ENCODE data around the gene SCN5A.

Gene SCN5A

GRCh38 chr3:38598791-38599190 lies 50.7 kb downstream of the SCN5A start:
- TF ChIP-seq CTCF (IDR thresholded peaks at IDR 0.05; ENCODE audit: borderline replicate concordance, insufficient read depth, low read depth, low read length): no peak
- H3K4me3 ChIP-seq (ENCODE audit: low read depth, low read length): no peak overlapping the region

GRCh38 chr3:38597502-38598060 lies 51.9 kb downstream of the SCN5A start:
- no peak for TF ChIP-seq CTCF (IDR thresholded peaks at IDR 0.05; ENCODE audit: borderline replicate concordance, insufficient read depth, low read depth, low read length)
- no peak overlapping the region for H3K4me3 ChIP-seq (ENCODE audit: low read depth, low read length)

- no peak overlapping the region for H3K4me3 ChIP-seq (ENCODE audit: low read depth, low read length)
- no peak for TF ChIP-seq CTCF (IDR thresholded peaks at IDR 0.05; ENCODE audit: borderline replicate concordance, insufficient read depth, low read depth, low read length)
Measured at GRCh38 chr3:38595393-38595792, 54.1 kb downstream of the SCN5A start.

DNA sequence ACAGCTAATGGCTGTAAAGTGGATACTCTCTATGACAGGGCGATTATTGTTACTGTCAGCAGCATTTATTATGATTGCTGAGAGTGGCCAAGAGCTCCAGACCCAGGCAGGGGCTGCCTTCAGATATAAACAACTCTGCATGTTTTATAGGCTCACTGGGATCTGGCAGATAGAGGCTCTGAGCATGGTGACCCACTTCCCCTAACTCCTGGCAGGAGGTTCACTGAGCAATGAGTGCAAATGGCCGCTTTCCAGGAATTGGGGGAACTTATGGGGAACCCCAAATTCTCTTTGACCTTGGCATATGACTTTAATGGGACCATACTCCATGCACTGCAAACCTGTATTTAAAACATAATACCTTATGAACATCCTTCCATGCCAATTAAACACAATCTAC lies 59.0 kb downstream of the SCN5A start:
- no peak for TF ChIP-seq CTCF (IDR thresholded peaks at IDR 0.05; ENCODE audit: borderline replicate concordance, insufficient read depth, low read depth, low read length)

DNA sequence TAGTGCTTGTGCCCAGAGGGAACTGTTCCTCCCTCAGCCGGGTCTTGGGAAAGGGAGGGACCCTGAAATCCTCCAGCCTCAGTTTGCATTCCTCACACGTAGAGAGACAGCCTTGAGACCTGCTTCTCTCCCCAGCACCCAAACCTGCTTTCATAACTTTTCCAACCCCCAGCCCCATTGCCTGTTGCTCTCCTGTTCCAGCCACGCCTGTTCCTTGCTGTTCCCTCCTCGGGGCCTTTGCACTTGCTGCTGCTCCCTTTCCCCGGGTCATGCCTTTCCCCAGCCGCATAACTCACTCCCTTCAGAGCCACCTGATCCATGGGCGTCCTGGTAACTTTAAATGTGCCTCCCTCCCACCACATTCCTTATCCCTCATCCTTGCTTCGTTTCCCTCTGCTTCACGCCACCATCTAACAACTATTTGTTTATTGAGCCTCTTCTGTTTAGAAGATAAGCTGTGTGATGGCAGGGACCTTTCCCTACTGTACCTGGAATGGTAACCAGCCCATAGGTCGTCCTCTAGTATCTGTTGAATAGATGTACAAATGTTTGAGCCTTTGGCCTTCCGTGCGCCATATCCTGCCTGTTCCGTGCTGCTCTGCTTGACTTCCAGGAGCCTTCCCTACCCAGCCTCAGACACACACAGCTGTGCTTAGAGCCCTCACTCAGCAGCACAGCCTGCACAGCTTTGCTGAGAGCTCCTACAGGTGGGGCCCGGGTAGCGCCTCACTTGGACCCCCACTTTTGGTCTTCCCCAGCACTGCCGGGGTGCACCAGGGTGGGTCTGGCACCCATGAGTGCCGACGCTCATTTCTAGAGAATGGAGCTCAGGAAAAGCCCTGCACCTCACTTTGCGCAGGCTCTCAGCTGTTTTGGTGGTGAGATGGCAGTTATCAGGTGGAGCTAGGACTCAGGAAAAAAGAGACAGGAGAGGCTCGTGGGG lies 60.2 kb downstream of the SCN5A start:
- no peak for TF ChIP-seq CTCF (IDR thresholded peaks at IDR 0.05; ENCODE audit: borderline replicate concordance, insufficient read depth, low read depth, low read length)
- H3K4me3 ChIP-seq (ENCODE audit: low read depth, low read length): no peak overlapping the region

More for the DNA sequence above, 59.0 kb downstream of the SCN5A start:
- H3K4me3 ChIP-seq (ENCODE audit: low read depth, low read length): no peak overlapping the region

DNA sequence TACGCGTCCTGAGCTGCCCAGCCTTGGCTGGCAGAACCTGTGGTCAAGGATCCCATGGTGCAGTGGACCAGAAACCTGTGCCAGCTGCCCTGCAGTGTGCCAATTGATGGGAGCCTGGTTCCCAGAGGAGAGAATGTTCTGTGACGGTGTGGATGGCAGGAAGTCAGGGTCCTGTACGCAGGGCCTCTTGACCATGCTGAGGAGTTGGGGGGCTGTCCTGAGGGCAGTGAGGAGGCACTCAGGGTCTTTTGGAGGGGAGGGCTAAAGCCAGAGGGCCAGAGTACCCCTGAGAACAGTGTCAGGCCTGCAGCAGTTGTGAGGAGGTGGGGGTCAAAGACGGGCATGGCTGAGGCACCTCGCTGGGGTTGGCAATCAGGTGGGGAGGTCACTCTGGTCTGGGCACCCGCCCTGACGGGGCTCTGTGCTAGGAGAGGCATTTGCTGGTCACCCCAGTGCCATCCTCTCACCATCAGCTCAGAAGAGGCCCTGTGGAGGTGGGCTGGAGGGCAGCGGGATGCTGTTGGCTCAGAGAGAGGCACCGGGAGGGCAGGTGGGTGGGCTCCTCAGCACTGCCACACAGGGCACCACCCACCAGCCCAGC lies 61.0 kb downstream of the SCN5A start:
- no peak overlapping the region for H3K4me3 ChIP-seq (ENCODE audit: low read depth, low read length)
- no peak for TF ChIP-seq CTCF (IDR thresholded peaks at IDR 0.05; ENCODE audit: borderline replicate concordance, insufficient read depth, low read depth, low read length)

All from GM12875 (cell line).